Activated CD8-positive, alpha-beta memory T cell treated with anti-CD3 and anti-CD28 coated beads, Interleukin-2, amount 50 U/mL, for 24 hours (primary cell): ENCODE results near the gene CYFIP2.

Source experiments
- DNase-seq: peaks from one replicate; pipeline ENCODE4 v3.0.0-alpha.2; 2020; ENCODE audit errors: extremely low read depth

The CYFIP2 gene

DNA sequence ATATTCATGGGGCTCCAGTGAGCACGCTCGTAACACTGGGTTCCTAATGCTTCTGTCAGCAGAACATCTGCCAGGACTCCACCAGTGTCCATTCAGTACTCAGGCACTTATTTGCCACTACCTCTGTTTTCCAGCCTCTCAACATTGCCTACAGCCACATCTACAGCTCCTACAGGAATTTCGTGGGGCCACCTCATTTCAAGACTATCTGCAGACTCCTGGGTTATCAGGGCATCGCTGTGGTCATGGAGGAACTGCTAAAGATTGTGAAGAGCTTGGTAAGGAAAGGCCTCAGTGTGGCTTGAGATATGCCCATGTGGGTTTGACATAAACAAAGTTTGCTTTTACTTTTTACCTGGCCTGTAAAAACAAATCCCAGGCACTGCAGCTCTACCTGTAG is 92.9 kb downstream of the CYFIP2 start:
- DNase-seq: no peak

DNA sequence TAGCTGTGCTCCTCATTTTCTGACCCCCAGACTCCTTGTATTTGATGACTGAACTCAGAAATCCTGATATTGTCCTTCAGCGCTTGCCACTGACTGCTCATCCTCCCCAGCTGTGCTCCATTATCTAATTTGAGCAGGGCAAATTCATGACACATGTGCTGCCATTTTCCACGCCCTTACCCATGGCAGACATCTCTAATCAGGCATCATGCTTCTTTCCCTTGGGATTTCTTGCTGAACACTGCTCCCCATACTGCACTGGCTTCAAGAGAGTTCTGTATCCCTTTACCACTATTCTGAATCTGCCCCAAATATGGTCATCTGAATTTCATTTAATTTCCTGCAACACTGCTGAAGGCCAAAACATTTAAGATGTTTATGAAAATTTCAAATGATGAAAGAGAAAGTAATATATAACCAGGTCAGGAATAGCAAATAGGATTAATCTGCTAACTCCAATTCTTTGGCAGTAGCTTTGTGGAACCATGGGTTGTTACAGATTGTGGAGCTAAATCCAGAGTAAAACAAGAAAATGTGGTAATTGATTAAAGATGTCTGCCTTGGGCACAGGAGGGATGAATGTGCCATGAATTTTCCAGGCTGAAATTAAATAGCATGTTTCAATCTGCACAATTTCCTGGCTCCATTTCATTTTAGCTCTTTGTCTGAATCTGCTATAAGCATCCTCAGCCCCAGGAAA is 93.6 kb downstream of the CYFIP2 start:
- DNase-seq: no peak

GRCh38 chr5:157362012-157362411 is 96.1 kb downstream of the CYFIP2 start:
- DNase-seq: no peak

GRCh38 chr5:157362502-157362901 is 96.6 kb downstream of the CYFIP2 start:
- no peak for DNase-seq

- no peak for DNase-seq
Observed at GRCh38 chr5:157362982-157363381, 97.1 kb downstream of the CYFIP2 start.

DNA sequence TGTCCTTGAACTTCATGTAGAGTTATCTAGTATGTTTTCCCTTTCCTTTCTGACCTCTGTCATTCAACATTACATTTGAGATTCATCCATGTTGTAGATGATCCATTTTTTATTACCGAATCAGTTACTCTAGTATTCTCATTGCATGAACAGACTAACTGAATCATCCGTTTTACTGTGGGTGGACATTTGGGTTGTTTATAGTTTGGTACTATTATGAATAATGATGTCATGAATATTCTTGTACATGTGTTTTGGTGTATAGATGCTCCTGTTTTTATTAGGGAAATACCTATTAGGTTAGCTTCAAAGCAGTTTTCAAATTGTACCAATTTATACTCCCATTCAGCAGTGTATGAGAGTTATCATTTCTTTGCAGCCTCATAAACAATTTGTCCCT is 99.8 kb downstream of the CYFIP2 start:
- no peak for DNase-seq

DNA sequence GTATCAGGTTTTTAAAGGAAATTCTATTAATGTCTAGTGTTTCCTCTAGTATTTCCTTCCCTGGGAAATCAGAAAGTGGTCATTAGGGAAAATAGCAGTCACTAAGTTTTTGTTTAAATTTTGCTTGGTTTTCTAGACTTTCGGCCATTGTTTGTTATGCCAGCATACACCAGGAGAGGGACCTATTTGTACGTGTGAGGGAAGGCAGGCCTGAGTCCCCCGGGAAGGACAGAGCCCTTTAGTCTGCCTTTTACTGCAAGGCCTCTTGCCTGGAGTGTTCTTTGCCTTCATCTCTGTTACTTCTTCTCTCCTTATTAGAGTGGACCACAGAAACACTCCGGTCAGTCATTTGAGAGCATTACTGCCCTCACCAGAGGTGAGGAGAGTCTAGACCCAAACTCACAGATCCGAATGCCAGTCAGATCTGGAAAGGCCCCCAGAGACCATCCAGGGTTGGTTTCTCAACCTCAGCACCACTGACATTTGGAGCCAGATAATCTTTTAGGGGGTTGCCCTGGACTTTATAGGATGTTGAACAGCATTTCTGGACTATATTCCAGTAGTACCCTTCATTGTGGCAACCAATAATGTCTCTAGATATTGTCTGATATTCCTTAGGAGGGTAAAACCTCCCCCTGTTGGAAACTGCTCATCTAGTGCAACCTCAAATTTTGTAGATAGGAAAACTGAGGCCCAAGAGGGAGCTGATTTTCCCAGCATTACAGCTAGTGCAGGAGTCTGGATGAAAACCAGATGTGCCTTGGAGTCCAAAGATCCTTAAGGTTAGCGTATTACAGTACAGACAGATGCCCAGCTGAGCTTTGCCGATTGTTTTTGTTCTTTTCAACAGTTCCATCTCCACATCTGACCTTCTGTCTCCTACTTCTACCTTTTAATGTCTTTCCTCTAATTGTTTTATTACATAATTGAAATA is 101.1 kb downstream of the CYFIP2 start:
- DNase-seq: no peak

GRCh38 chr5:157369507-157369906 is 103.6 kb downstream of the CYFIP2 start:
- no peak for DNase-seq

- no peak for DNase-seq
Observed at GRCh38 chr5:157370967-157371366, 105.0 kb downstream of the CYFIP2 start.

- no peak for DNase-seq
Observed at GRCh38 chr5:157371655-157372471, 105.9 kb downstream of the CYFIP2 start.

DNA sequence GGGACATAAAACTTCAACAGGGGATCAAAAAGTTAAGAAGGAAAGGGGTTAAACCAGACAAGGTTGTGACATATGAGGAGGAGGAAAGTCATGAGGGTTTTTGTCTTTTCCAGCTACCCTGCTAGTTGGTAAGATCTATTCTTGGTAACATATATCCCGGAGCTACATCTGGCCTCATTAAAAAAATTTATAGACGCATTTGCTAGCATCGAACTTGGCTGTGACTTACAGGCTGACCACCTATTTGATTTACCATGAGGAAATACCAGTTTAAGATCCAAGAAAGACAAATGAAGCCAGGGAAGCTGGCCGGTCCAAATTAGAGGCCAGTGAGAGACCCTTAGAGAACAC is 106.5 kb downstream of the CYFIP2 start:
- DNase-seq: no peak

DNA sequence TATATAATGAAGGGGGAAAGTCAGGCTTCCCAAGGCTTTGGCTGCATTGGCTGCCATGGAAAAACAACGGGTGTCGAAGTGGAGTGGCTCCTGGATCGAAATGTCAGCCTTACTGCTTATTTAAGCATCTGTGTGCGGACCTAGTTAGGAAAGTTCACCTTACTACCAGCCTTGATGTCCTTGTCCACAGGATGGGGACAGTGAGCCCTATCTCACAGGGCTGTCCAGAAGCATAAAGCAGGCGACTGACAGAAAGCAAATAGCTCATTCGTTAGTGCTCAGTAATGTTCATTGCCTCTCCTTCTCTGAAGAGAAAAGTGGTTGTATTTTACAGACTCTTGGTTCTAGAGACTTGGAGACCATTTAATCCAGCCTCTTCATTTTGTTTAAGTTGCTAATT is 112.6 kb downstream of the CYFIP2 start:
- no peak for DNase-seq

DNA sequence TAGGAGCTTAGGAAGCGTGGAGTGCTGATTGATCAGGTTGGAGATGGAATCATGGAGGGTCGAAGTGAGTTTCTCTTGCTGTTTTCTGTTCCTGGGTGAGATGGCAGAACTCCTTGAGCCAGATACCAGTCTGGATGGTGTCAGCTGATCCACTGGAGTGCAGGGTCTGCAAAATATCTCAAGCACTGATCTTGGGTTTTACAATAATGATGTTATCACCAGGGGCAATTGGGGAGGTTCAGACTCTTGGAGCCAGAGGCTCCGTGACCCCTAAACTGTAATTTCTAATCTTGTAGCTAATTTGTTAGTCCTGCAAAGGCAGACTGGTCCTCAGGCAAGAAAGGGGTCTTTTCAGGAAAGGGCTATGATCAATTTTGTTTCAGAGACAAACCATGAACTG is 114.1 kb downstream of the CYFIP2 start:
- DNase-seq: no peak

DNA sequence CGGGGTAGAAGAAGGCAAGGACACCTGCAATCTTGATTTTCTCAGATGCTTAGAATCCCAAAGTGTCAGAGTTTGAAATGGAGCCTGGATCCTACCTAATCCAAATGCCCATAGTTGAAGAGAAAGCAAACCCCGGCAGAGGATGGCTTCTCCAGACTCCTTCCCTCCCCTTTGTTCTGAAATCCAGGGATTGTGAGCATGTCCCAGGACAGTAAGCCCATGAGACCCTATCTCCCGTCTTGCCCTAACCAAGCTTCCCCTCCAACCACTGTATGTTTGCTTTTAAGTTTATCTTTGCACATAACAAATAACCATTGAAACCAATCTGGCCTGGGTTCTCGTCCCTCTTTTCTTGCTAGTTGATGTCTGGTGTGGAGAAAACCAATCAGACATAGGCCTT is 115.8 kb downstream of the CYFIP2 start:
- no peak for DNase-seq

GRCh38 chr5:157382996-157383800 is 117.3 kb downstream of the CYFIP2 start:
- DNase-seq: no peak

- DNase-seq: no peak
Observed at GRCh38 chr5:157384971-157385709, 119.2 kb downstream of the CYFIP2 start.

GRCh38 chr5:157387041-157387563 is 121.2 kb downstream of the CYFIP2 start:
- DNase-seq: no peak

DNA sequence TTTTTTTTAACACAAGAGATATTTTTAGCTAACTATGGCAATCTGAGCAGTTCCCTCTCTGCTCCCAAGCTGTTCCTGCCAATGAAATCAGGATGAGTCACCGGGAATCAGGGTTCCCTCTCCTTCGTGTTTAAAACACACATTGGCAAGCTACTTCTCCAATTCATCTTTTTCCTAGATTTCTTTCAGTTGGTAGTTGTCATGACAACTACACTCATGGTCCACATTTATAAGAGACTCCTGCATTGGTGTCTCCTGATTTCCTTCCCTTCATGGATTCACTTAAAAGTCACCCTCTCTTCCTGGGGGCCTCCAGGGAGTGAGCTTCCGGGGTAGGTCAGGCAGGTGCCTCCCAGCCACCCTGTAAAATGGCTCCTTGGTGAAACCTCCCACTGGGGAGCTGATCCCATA is 121.8 kb downstream of the CYFIP2 start:
- no peak for DNase-seq

DNA sequence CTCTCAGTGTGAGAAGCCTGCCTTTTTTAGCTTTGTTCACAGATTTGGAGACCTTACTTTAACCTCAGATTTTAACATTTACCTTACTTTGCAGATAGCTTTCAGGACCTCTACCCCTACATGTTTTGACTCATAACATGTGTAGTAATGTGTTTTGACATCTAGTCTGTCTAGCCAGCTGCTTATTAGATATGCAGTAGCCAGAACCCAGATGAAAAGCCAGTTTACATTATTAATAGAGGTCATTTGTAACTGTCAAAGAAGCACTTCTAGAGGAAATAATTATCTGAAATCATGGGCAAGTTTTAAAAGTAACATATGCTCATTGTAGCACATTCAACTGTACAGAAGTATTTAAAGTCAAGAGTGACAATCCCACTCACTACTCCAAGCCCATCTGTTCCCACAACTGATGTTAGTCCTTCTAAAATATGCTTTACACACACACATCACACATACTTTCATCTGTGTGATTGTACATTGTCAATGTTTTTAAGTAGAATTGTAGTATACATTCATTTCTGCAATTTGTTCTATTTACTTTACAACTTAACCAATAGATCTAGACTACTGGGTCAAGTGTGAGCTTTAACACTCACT is 122.3 kb downstream of the CYFIP2 start:
- no peak for DNase-seq

DNA sequence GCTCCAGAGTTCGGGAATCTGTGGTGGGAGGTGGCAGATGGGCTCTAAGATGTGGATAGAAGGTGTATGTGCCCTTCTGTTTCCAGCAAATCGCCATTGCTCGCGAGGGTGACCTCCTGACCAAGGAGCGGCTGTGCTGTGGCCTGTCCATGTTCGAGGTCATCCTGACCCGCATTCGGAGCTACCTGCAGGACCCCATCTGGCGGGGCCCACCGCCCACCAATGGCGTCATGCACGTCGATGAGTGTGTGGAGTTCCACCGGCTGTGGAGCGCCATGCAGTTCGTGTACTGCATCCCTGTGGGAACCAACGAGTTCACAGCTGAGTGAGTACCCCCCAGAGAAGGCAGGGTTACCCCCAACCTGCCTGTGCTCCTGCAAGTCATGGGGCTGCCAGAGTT is 123.2 kb downstream of the CYFIP2 start:
- no peak for DNase-seq
